ENCODE data around the gene CHADL. TPM values are rescaled to one million over a fixed set of nuclear protein-coding genes. Genes with fewer than 3 reads are reported as not detected.

Gene CHADL
- total and polyA plus RNA-seq, 2 of the 8 experiments (the other 6 are each of a cell fraction or from before 2014, with no cell fraction given): 0.78 to 1.4 TPM

DNA sequence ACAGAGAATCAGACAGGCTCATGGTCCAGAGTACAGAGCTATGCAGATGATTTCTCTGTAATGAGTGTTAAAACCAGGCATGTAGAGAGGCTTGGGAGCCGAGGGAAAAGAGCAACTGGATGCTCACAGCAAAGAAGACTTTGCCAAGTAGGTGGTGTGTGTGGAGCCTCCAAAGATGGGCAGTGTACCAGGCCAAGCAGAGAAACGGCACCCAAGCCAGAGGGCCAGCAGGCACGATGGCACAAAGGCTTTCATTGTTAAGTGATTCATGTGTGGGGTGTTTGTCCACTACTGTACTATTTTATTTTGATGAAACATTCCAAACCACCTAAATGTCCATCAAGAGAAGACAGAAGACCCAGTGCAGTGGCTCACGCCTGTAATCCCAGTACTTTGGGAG, 34.1 kb upstream of the CHADL start:
- Histone ChIP-seq H3K18ac (ENCODE audit: extremely low read depth, low read length) (no peak overlapping the region), H3K79me1 (ENCODE audit: low read depth, low read length) (peaks cover 4% of the 10 kb centered on the region; the same call in 1 of the 2 replicates)
- POLR2A ChIA-PET (ENCODE audit: partially characterized antibody): interaction anchor here (0.5 to 5.8 kb wide), 8 partner anchors 7 to 26 kb away, joined by 3 to 24 read pairs (median 4); partner anchors contain the start of gene ZC3H7B
- TF ChIP-seq, protein P1, sequence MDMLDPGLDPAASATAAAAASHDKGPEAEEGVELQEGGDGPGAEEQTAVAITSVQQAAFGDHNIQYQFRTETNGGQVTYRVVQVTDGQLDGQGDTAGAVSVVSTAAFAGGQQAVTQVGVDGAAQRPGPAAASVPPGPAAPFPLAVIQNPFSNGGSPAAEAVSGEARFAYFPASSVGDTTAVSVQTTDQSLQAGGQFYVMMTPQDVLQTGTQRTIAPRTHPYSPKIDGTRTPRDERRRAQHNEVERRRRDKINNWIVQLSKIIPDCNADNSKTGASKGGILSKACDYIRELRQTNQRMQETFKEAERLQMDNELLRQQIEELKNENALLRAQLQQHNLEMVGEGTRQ (IDR thresholded peaks at IDR 0.05; ENCODE audit: low read length): no peak
- TF ChIP-seq, protein P2, sequence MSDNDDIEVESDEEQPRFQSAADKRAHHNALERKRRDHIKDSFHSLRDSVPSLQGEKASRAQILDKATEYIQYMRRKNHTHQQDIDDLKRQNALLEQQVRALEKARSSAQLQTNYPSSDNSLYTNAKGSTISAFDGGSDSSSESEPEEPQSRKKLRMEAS (IDR thresholded peaks at IDR 0.05): no peak
- no peak for TF ChIP-seq POLR2AphosphoS5 (IDR thresholded peaks at IDR 0.05; ENCODE audit: low read depth, low read length)
- TF ChIP-seq YY1 (IDR thresholded peaks at IDR 0.05; ENCODE audit: low read depth, low read length): no peak
- no peak for TF ChIP-seq SUZ12 (IDR thresholded peaks at IDR 0.05; ENCODE audit: low read length)
- no peak for TF ChIP-seq TBP (IDR thresholded peaks at IDR 0.05; ENCODE audit: low read depth, low read length)
- no peak for TF ChIP-seq CBX5 (IDR thresholded peaks at IDR 0.05; ENCODE audit: low read depth, low read length)
- no peak for TF ChIP-seq TAF7 (optimal IDR thresholded peaks at IDR 0.05; ENCODE audit: borderline replicate concordance, low read depth, low read length)
- no peak for TF ChIP-seq SP4 (IDR thresholded peaks at IDR 0.05; ENCODE audit: low read length)
- TF ChIP-seq RFX5 (IDR thresholded peaks at IDR 0.05; ENCODE audit: borderline replicate concordance, low read depth, low read length): no peak
- no peak for TF ChIP-seq RBBP5 (IDR thresholded peaks at IDR 0.05; ENCODE audit: borderline replicate concordance, low read depth, low read length)
- TF ChIP-seq GTF2F1 (IDR thresholded peaks at IDR 0.05; ENCODE audit: borderline replicate concordance, low read depth, low read length): no peak
- TF ChIP-seq KDM5A (IDR thresholded peaks at IDR 0.05; ENCODE audit: low read length): no peak

More for the DNA sequence above, 34.1 kb upstream of the CHADL start:
- Histone ChIP-seq H3K23ac (ENCODE audit: insufficient read length) (no peak overlapping the region), H3K9me3 (ENCODE audit: insufficient read depth in 2 of 2, low read depth in 1 of 2, low read length in 1 of 2) (no peaks in the 10 kb centered on the region), H4K5ac (ENCODE audit: insufficient read length, low read depth, low read length) (no peak overlapping the region), H3K4me3 (ENCODE audit: extremely low read depth in 1 of 4, insufficient read depth in 2 of 4, low read depth in 3 of 4, low read length in 4 of 4) (no peak overlapping the region), H2BK15ac (ENCODE audit: low read length) (no peak overlapping the region), H3K9ac (replicated peaks in 1 of 4; ENCODE audit: extremely low read depth in 1 of 4, low read depth in 3 of 4, low read length in 3 of 4) (no peak overlapping the region), H3K4me2 (ENCODE audit: insufficient read depth in 1 of 2, low read depth in 2 of 2, low read length in 2 of 2) (no peak overlapping the region), H3K23me2 (ENCODE audit: low read depth, low read length) (no peaks in the 10 kb centered on the region; the same call in 1 of the 2 replicates), H4K91ac (replicated peaks; ENCODE audit: insufficient read length, low read length) (no peak overlapping the region), H2AFZ (ENCODE audit: low read length) (no peak overlapping the region), H3K14ac (ENCODE audit: insufficient read length) (no peak overlapping the region), H3K27me3 (replicated peaks in 1 of 4; ENCODE audit: control insufficient read depth in 3 of 4, extremely low read depth in 1 of 4, insufficient read depth in 3 of 4, low read length in 3 of 4) (no peaks in the 10 kb centered on the region), H3K4ac (replicated peaks; ENCODE audit: insufficient read length, low read depth, low read length) (no peak overlapping the region), H2BK5ac (ENCODE audit: low read depth, low read length) (no peak overlapping the region), H4K20me1 (replicated peaks in 1 of 2; ENCODE audit: control insufficient read depth in 1 of 2, insufficient read depth in 2 of 2, low read length in 2 of 2) (peaks cover 7 to 9% of the 10 kb centered on the region in 2 experiments), H3K79me2 (ENCODE audit: control insufficient read depth in 1 of 2, insufficient read depth in 2 of 2, low read length in 2 of 2) (no peaks in the 10 kb centered on the region; a peak in 1 of 4 replicates), H3K56ac (replicated peaks; ENCODE audit: insufficient read length, low read depth, low read length) (no peak overlapping the region), H3K27ac (ENCODE audit: low read depth, low read length) (no peak overlapping the region), H2BK20ac (ENCODE audit: low read length) (no peak overlapping the region), H2BK120ac (replicated peaks; ENCODE audit: low read depth, low read length) (no peak overlapping the region), H2BK12ac (ENCODE audit: low read depth, low read length) (no peak overlapping the region), H3K36me3 (ENCODE audit: control insufficient read depth in 2 of 4, insufficient read depth in 4 of 4, low read length in 3 of 4) (peaks cover 40 to 90% (median 59%) of the 10 kb centered on the region in 4 experiments), H4K8ac (ENCODE audit: extremely low read depth, insufficient read depth, low read length) (no peak overlapping the region), H2AK5ac (ENCODE audit: low read depth, low read length) (no peak overlapping the region), H3K4me1 (replicated peaks in 1 of 4; ENCODE audit: control insufficient read depth in 3 of 4, insufficient read depth in 4 of 4, low read length in 3 of 4) (no peaks in the 10 kb centered on the region)
- CTCF ChIA-PET (ENCODE audit: partially characterized antibody): interaction anchor here (0.8 to 1.1 kb wide), 3 partner anchors 9 to 47 kb away, joined by 3 to 4 read pairs (median 3); no protein-coding TSS in a partner anchor
- DNase-seq (ENCODE audit: low read depth in 1 of 2, low spot score in 2 of 2): no peak
- no peak for FAIRE-seq
- WGBS, 2 experiments (ENCODE audit: extremely low coverage in 1 of 2, insufficient coverage in 1 of 2, insufficient read length in 1 of 2, insufficient replicate concordance in 2 of 2, low coverage in 1 of 2, low lambda C conversion rate in 2 of 2, missing lambda C conversion rate in 1 of 2): 91% methylated on average over 4 of the region's 4 CpGs; no CpG with 5 or more reads in 1 of the 2 experiments
